Islet of Langerhans (tissue), 1 donor: ENCODE data around the gene NPEPPS.

Experiments
- FAIRE-seq: peaks from one replicate; lab custom pipeline; 2011; peaks lifted over from hg19 to GRCh38; lab: Jason Lieb, UNC

Gene NPEPPS

GRCh38 chr17:47630614-47631013, 99.7 kb downstream of the NPEPPS start:
- no peak for FAIRE-seq

- FAIRE-seq, result no peak
Measured at GRCh38 chr17:47632991-47633390, 102.1 kb downstream of the NPEPPS start.

- FAIRE-seq, result no peak
Measured at GRCh38 chr17:47633996-47634395, 103.1 kb downstream of the NPEPPS start.

- FAIRE-seq, result no peak
Measured at GRCh38 chr17:47634870-47635269, 104.0 kb downstream of the NPEPPS start.

GRCh38 chr17:47635734-47636133, 104.8 kb downstream of the NPEPPS start:
- no peak for FAIRE-seq

GRCh38 chr17:47636273-47637030, 105.5 kb downstream of the NPEPPS start:
- FAIRE-seq, result no peak

- no peak for FAIRE-seq
Measured at GRCh38 chr17:47638903-47639302, 108.0 kb downstream of the NPEPPS start.

- no peak for FAIRE-seq
Measured at GRCh38 chr17:47640076-47640475, 109.2 kb downstream of the NPEPPS start.

- no peak for FAIRE-seq
Measured at GRCh38 chr17:47641202-47641601, 110.3 kb downstream of the NPEPPS start.

- no peak for FAIRE-seq
Measured at GRCh38 chr17:47643116-47643515, 112.2 kb downstream of the NPEPPS start.

- FAIRE-seq, result no peak
Measured at GRCh38 chr17:47644324-47644723, 113.4 kb downstream of the NPEPPS start.

- FAIRE-seq, result no peak
Measured at GRCh38 chr17:47649153-47649971, 118.5 kb downstream of the NPEPPS start, which contains the start of gene KPNB1. TSS of gene KPNB1 (plus strand) at chr17:47649919. CDS start at chr17:47650245, 326 bp downstream.

- FAIRE-seq, result no peak
Measured at GRCh38 chr17:47649972-47650524, 119.1 kb downstream of the NPEPPS start.

GRCh38 chr17:47650525-47651522, 119.9 kb downstream of the NPEPPS start:
- FAIRE-seq, result no peak

GRCh38 chr17:47651704-47652103, 120.8 kb downstream of the NPEPPS start:
- no peak for FAIRE-seq

- FAIRE-seq, result no peak
Measured at GRCh38 chr17:47652570-47652969, 121.7 kb downstream of the NPEPPS start.

- no peak for FAIRE-seq
Measured at GRCh38 chr17:47653442-47653841, 122.5 kb downstream of the NPEPPS start.

GRCh38 chr17:47654991-47655390, 124.1 kb downstream of the NPEPPS start:
- no peak for FAIRE-seq

GRCh38 chr17:47660064-47660492, 129.2 kb downstream of the NPEPPS start:
- no peak for FAIRE-seq

- FAIRE-seq, result no peak
Measured at GRCh38 chr17:47663912-47664623, 133.2 kb downstream of the NPEPPS start.

- FAIRE-seq, result no peak
Measured at GRCh38 chr17:47664624-47664941, 133.7 kb downstream of the NPEPPS start.
